ENCODE data around the gene ZBBX. TPM values are rescaled to one million over a fixed set of nuclear protein-coding genes. Genes with fewer than 3 reads are reported as not detected.
A peak's percentile ranks its signal among the peaks of the same experiment; 100 is the strongest.

The ZBBX gene
- polyA plus RNA-seq, 2 of the 4 experiments (the other 2 are of a cell fraction) = 0.05 TPM; not detected in 1

- no peaks in the 10 kb centered on the region for H3K4me1 ChIP-seq
- FAIRE-seq = no peak
- ChIA-PET POLR2A (no interaction called here), CTCF (no interaction called here)
- TF ChIP-seq E2F6 (IDR thresholded peaks at IDR 0.05; ENCODE audit: borderline replicate concordance, low read depth) = no peak
- TF ChIP-seq BHLHE40 (IDR thresholded peaks at IDR 0.05; ENCODE audit: low read depth, low read length) = no peak
- no peak for TF ChIP-seq HOXA7 (CRISPR knock-in tag; IDR thresholded peaks at IDR 0.05)
- TF ChIP-seq CEBPB (IDR thresholded peaks at IDR 0.05) = no peak
- no peak for TF ChIP-seq EP300 (IDR thresholded peaks at IDR 0.05)
- TF ChIP-seq HOXB13 (CRISPR knock-in tag; IDR thresholded peaks at IDR 0.05; ENCODE audit: low read depth) = no peak
- no peak for TF ChIP-seq SMC3 (IDR thresholded peaks at IDR 0.05)
- no peak for TF ChIP-seq JUNB (IDR thresholded peaks at IDR 0.05)
- TF ChIP-seq FOSB (CRISPR knock-in tag; IDR thresholded peaks at IDR 0.05) = no peak
- TF ChIP-seq ZFP36 (IDR thresholded peaks at IDR 0.05; ENCODE audit: borderline replicate concordance, partially characterized antibody) = no peak
- no peak overlapping the region for H3K4me3 ChIP-seq
- DNase-seq (ENCODE audit: low read depth in 1 of 2, low spot score in 1 of 2) = no peak
- no peak overlapping the region for H3K4me2 ChIP-seq
- H3K9me3 ChIP-seq = no peaks in the 10 kb centered on the region
- H3K27ac ChIP-seq = no peak overlapping the region
- ATAC-seq = no peak
Measured at GRCh38 chr3:167355446-167355845, 24.7 kb downstream of the ZBBX start.

- Histone ChIP-seq H3K9me3 (no peaks in the 10 kb centered on the region), H3K4me1 (no peaks in the 10 kb centered on the region), H3K4me3 (no peak overlapping the region), H3K4me2 (no peak overlapping the region), H3K27ac (no peak overlapping the region)
- TF ChIP-seq RFX5 (IDR thresholded peaks at IDR 0.05) = no peak
- DNase-seq (ENCODE audit: low read depth in 1 of 2, low spot score in 1 of 2) (no peak), ATAC-seq (no peak), FAIRE-seq (no peak)
- ChIA-PET POLR2A (no interaction called here), CTCF (no interaction called here)
- WGBS (ENCODE audit: missing lambda C conversion rate) = 0% methylated on average over 1 of the region's 1 CpG
Measured at GRCh38 chr3:167354751-167355150, 25.3 kb downstream of the ZBBX start.

GRCh38 chr3:167350245-167350862 is 29.7 kb downstream of the ZBBX start:
- no peak for TF ChIP-seq FOSB (CRISPR knock-in tag; IDR thresholded peaks at IDR 0.05)
- TF ChIP-seq MYC (IDR thresholded peaks at IDR 0.05; ENCODE audit: borderline replicate concordance, low read length) = no peak
- TF ChIP-seq CTCF (IDR thresholded peaks at IDR 0.05) = peak; percentile 48
- TF ChIP-seq SMC3 (IDR thresholded peaks at IDR 0.05) = 0 out of 3 replicates have a peak, but pooled peaks have one; percentile 34
- peak; percentile 52 to 55; a peak in 4 of 5 replicates for TF ChIP-seq RAD21 (conservative IDR thresholded peaks at IDR 0.05 in 1 of 2, IDR thresholded peaks at IDR 0.05 in 1 of 2)
- WGBS (ENCODE audit: missing lambda C conversion rate) = 0% methylated on average over 2 of the region's 2 CpGs
- ATAC-seq (no peak), FAIRE-seq (no peak), DNase-seq (ENCODE audit: low read depth in 1 of 2, low spot score in 1 of 2) (peak; percentile 0 to 23)
- POLR2A ChIA-PET = no interaction called here
- Histone ChIP-seq H3K4me3 (no peak overlapping the region), H3K9me3 (no peaks in the 10 kb centered on the region), H3K4me2 (no peak overlapping the region), H3K27ac (no peak overlapping the region), H3K4me1 (no peaks in the 10 kb centered on the region)
- CTCF ChIA-PET = no interaction called here

GRCh38 chr3:167346171-167346570 is 33.9 kb downstream of the ZBBX start:
- H3K4me1 ChIP-seq = no peaks in the 10 kb centered on the region

More at GRCh38 chr3:167346171-167346570, 33.9 kb downstream of the ZBBX start:
- no peak overlapping the region for H3K4me2 ChIP-seq
- H3K4me3 ChIP-seq = no peak overlapping the region
- FAIRE-seq (no peak), DNase-seq (ENCODE audit: low read depth in 1 of 2, low spot score in 1 of 2) (no peak), ATAC-seq (no peak)
- no peaks in the 10 kb centered on the region for H3K9me3 ChIP-seq
- 34% methylated on average over 1 of the region's 1 CpG for WGBS (ENCODE audit: missing lambda C conversion rate)
- POLR2A ChIA-PET = interaction anchor here (0.6 kb wide), 1 partner anchor 19 kb away, joined by 5 read pairs; no protein-coding TSS in a partner anchor
- CTCF ChIA-PET = no interaction called here
- TF ChIP-seq CEBPB (IDR thresholded peaks at IDR 0.05) = no peak
- TF ChIP-seq JUNB (IDR thresholded peaks at IDR 0.05) = no peak
- no peak for TF ChIP-seq POLR2A (IDR thresholded peaks at IDR 0.05; ENCODE audit: low read length)
- no peak for TF ChIP-seq ESRRA (IDR thresholded peaks at IDR 0.05; ENCODE audit: borderline replicate concordance, low read length)
- no peak for TF ChIP-seq MAZ (IDR thresholded peaks at IDR 0.05; ENCODE audit: borderline replicate concordance, low read depth, low read length)
- no peak for TF ChIP-seq HDAC2 (IDR thresholded peaks at IDR 0.05)
- no peak for TF ChIP-seq CTCF (IDR thresholded peaks at IDR 0.05)
- no peak for TF ChIP-seq CBX2 (IDR thresholded peaks at IDR 0.05; ENCODE audit: borderline replicate concordance, low read depth)
- H3K27ac ChIP-seq = no peak overlapping the region

All from A549 (cell line).